WTC11 (cell line): ENCODE measurements around the gene VTI1B.

Experiments
- CBFB ChIP-seq: sonication (generic); formaldehyde crosslinking; IDR thresholded peaks from 2 replicates; pipeline ENCODE4 v1.8.1; 2022; ENCODE audit warnings: mild to moderate bottlenecking, low read depth, missing genetic modification reagents
- ELF4 ChIP-seq: sonication (generic); formaldehyde crosslinking; IDR thresholded peaks from 2 replicates; pipeline ENCODE4 v1.8.1; 2022; ENCODE audit warnings: low read depth, mild to moderate bottlenecking, moderate library complexity, missing genetic modification reagents
- ESRRA ChIP-seq: sonication (generic); formaldehyde crosslinking; IDR thresholded peaks from 2 replicates; pipeline ENCODE4 v1.8.1; 2022; ENCODE audit warnings: mild to moderate bottlenecking, missing genetic modification reagents, borderline replicate concordance
- ETV6 ChIP-seq: sonication (generic); formaldehyde crosslinking; IDR thresholded peaks from 2 replicates; pipeline ENCODE4 v1.8.1; 2022; ENCODE audit warnings: mild to moderate bottlenecking, missing genetic modification reagents
- FOXJ3 ChIP-seq: sonication (generic); formaldehyde crosslinking; IDR thresholded peaks from 2 replicates; pipeline ENCODE4 v1.9.0; 2021; ENCODE audit warnings: missing genetic modification reagents, mild to moderate bottlenecking, borderline replicate concordance
- NFYB ChIP-seq: sonication (generic); formaldehyde crosslinking; conservative IDR thresholded peaks from 2 replicates; pipeline ENCODE4 v1.8.0; 2022; ENCODE audit warnings: low read depth, missing genetic modification reagents
- NR3C1 ChIP-seq: sonication (generic); formaldehyde crosslinking; conservative IDR thresholded peaks from 2 replicates; pipeline ENCODE4 v1.8.1; 2023; ENCODE audit warnings: low read depth, mild to moderate bottlenecking, missing genetic modification reagents
- TF ChIP-seq, protein P1 (sequence below): fragments of 200-600 bp; IDR thresholded peaks from 2 replicates; pipeline ENCODE4 v1.8.0; 2022; ENCODE audit warnings: antibody characterized with exemption
- TF ChIP-seq, protein P2 (sequence below): sonication (generic); formaldehyde crosslinking; IDR thresholded peaks from 2 replicates; pipeline ENCODE4 v1.8.0; 2022; ENCODE audit warnings: mild to moderate bottlenecking, missing genetic modification reagents
- TF ChIP-seq, protein P3 (sequence below): sonication (generic); formaldehyde crosslinking; IDR thresholded peaks from 2 replicates; pipeline ENCODE4 v1.8.1; 2023; ENCODE audit warnings: mild to moderate bottlenecking, missing genetic modification reagents, borderline replicate concordance
- TF ChIP-seq, protein P4 (sequence below): sonication (generic); formaldehyde crosslinking; IDR thresholded peaks from 2 replicates; pipeline ENCODE4 v1.8.1; 2023; ENCODE audit warnings: mild to moderate bottlenecking, missing genetic modification reagents, moderate library complexity

DNA sequence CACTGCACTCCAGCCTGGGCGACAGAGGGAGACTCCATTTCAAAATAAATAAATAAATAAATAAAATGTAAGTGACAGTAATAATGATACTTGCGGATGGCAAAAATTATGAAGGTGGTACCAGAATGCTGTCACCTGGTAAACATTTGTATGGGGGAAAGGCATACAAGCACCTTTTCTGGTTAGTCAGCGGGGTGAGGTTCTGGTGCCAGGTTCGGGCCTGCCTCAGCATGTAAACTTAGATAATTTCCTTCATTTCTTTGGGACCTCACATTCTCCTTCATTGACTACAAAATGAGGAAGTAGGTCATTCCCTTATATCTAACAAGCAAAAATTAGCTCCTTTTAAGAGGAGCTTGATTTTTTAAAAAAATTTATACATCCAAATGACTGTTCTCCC, 10.8 kb downstream of the VTI1B start:
- TF ChIP-seq FOXJ3 (CRISPR knock-in tag) (no peak), ELF4 (CRISPR knock-in tag) (no peak), NFYB (no peak), CBFB (CRISPR knock-in tag) (no peak), NR3C1 (CRISPR knock-in tag) (no peak), ETV6 (CRISPR knock-in tag) (no peak), ESRRA (CRISPR knock-in tag) (no peak)
- TF ChIP-seq, protein P1, sequence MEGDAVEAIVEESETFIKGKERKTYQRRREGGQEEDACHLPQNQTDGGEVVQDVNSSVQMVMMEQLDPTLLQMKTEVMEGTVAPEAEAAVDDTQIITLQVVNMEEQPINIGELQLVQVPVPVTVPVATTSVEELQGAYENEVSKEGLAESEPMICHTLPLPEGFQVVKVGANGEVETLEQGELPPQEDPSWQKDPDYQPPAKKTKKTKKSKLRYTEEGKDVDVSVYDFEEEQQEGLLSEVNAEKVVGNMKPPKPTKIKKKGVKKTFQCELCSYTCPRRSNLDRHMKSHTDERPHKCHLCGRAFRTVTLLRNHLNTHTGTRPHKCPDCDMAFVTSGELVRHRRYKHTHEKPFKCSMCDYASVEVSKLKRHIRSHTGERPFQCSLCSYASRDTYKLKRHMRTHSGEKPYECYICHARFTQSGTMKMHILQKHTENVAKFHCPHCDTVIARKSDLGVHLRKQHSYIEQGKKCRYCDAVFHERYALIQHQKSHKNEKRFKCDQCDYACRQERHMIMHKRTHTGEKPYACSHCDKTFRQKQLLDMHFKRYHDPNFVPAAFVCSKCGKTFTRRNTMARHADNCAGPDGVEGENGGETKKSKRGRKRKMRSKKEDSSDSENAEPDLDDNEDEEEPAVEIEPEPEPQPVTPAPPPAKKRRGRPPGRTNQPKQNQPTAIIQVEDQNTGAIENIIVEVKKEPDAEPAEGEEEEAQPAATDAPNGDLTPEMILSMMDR = no peak
- TF ChIP-seq, protein P2, sequence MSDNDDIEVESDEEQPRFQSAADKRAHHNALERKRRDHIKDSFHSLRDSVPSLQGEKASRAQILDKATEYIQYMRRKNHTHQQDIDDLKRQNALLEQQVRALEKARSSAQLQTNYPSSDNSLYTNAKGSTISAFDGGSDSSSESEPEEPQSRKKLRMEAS (CRISPR knock-in tag) = no peak
- TF ChIP-seq, protein P3, sequence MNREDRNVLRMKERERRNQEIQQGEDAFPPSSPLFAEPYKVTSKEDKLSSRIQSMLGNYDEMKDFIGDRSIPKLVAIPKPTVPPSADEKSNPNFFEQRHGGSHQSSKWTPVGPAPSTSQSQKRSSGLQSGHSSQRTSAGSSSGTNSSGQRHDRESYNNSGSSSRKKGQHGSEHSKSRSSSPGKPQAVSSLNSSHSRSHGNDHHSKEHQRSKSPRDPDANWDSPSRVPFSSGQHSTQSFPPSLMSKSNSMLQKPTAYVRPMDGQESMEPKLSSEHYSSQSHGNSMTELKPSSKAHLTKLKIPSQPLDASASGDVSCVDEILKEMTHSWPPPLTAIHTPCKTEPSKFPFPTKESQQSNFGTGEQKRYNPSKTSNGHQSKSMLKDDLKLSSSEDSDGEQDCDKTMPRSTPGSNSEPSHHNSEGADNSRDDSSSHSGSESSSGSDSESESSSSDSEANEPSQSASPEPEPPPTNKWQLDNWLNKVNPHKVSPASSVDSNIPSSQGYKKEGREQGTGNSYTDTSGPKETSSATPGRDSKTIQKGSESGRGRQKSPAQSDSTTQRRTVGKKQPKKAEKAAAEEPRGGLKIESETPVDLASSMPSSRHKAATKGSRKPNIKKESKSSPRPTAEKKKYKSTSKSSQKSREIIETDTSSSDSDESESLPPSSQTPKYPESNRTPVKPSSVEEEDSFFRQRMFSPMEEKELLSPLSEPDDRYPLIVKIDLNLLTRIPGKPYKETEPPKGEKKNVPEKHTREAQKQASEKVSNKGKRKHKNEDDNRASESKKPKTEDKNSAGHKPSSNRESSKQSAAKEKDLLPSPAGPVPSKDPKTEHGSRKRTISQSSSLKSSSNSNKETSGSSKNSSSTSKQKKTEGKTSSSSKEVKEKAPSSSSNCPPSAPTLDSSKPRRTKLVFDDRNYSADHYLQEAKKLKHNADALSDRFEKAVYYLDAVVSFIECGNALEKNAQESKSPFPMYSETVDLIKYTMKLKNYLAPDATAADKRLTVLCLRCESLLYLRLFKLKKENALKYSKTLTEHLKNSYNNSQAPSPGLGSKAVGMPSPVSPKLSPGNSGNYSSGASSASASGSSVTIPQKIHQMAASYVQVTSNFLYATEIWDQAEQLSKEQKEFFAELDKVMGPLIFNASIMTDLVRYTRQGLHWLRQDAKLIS (CRISPR knock-in tag) = no peak
- TF ChIP-seq, protein P4, sequence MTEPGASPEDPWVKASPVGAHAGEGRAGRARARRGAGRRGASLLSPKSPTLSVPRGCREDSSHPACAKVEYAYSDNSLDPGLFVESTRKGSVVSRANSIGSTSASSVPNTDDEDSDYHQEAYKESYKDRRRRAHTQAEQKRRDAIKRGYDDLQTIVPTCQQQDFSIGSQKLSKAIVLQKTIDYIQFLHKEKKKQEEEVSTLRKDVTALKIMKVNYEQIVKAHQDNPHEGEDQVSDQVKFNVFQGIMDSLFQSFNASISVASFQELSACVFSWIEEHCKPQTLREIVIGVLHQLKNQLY (CRISPR knock-in tag) = no peak
